HepG2 (cell line): ENCODE measurements around the gene INTS4.

Source experiments
- NCOA2 ChIP-seq: sonication (generic); formaldehyde crosslinking; IDR thresholded peaks from 2 replicates; pipeline ENCODE4 v1.8.0; 2022; ENCODE audit warnings: inconsistent platforms
- RAD21 ChIP-seq: fragments of 450-650 bp; formaldehyde crosslinking; IDR thresholded peaks from 2 replicates; pipeline ENCODE4 v1.5.0; 2020; ENCODE audit warnings: mild to moderate bottlenecking
- YY1 ChIP-seq: IDR thresholded peaks from 2 replicates; pipeline ENCODE4 v1.6.1; 2011; ENCODE audit warnings: low read length, low read depth, moderate library complexity, mild to moderate bottlenecking; ENCODE audit not compliant: insufficient read depth, insufficient replicate concordance
- ZBTB20 ChIP-seq: sonication (generic); formaldehyde crosslinking; IDR thresholded peaks from 2 replicates; pipeline ENCODE4 v1.8.1; 2023; ENCODE audit warnings: missing genetic modification reagents, low read depth, mild to moderate bottlenecking, borderline replicate concordance
- TF ChIP-seq, protein P1 (sequence below): sonication (generic); formaldehyde crosslinking; IDR thresholded peaks from 2 replicates; pipeline ENCODE4 v1.4.0; 2020; ENCODE audit warnings: mild to moderate bottlenecking, missing genetic modification reagents, borderline replicate concordance

DNA sequence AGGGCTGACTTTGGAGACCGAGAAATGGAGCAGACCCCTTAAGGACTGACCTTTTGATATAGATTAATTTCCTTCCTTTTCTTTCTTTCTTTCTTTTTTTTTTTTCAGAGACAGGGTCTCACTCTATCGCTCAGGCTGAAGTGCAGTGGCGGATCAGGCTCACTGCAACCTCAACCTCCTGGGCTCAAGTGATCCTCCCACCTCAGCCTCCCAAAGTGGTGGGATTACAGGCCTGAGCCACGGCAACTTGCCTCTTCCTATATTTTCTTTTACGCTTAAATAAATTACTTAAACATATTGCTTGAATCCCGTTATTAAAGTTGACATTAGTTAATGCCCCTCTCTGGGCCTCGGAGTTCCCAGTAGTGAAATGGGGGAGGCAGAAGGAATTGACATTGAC, 29.0 kb upstream of the INTS4 start:
- TF ChIP-seq, protein P1, sequence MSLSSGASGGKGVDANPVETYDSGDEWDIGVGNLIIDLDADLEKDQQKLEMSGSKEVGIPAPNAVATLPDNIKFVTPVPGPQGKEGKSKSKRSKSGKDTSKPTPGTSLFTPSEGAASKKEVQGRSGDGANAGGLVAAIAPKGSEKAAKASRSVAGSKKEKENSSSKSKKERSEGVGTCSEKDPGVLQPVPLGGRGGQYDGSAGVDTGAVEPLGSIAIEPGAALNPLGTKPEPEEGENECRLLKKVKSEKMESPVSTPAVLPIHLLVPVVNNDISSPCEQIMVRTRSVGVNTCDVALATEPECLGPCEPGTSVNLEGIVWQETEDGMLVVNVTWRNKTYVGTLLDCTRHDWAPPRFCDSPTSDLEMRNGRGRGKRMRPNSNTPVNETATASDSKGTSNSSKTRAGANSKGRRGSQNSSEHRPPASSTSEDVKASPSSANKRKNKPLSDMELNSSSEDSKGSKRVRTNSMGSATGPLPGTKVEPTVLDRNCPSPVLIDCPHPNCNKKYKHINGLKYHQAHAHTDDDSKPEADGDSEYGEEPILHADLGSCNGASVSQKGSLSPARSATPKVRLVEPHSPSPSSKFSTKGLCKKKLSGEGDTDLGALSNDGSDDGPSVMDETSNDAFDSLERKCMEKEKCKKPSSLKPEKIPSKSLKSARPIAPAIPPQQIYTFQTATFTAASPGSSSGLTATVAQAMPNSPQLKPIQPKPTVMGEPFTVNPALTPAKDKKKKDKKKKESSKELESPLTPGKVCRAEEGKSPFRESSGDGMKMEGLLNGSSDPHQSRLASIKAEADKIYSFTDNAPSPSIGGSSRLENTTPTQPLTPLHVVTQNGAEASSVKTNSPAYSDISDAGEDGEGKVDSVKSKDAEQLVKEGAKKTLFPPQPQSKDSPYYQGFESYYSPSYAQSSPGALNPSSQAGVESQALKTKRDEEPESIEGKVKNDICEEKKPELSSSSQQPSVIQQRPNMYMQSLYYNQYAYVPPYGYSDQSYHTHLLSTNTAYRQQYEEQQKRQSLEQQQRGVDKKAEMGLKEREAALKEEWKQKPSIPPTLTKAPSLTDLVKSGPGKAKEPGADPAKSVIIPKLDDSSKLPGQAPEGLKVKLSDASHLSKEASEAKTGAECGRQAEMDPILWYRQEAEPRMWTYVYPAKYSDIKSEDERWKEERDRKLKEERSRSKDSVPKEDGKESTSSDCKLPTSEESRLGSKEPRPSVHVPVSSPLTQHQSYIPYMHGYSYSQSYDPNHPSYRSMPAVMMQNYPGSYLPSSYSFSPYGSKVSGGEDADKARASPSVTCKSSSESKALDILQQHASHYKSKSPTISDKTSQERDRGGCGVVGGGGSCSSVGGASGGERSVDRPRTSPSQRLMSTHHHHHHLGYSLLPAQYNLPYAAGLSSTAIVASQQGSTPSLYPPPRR (CRISPR knock-in tag), result no peak
- TF ChIP-seq ZBTB20 (no peak), NCOA2 (CRISPR knock-in tag) (no peak), RAD21 (CRISPR knock-in tag) (no peak), YY1 (no peak)
